Skeletal muscle cell (primary cell): ENCODE results near the gene ASB16.
"Not testable (repeated sequence)": the region's sequence is repeated elsewhere in the genome, so short reads cannot be mapped to it uniquely, and the experiment has no call there.

Experiments used
- DNase-seq: peaks from one replicate; pipeline ENCODE4 v3.0.0-alpha.2; 2010; ENCODE audit warnings: low read depth
- H3K4me3 ChIP-seq: 2 replicates; pipeline ENCODE4 v1.5.1; 2011; ENCODE audit warnings: low read depth, mild to moderate bottlenecking, control low read depth, low read length, moderate library complexity

ASB16 gene

GRCh38 chr17:44146375-44147346, 23.8 kb upstream of the ASB16 start:
- DNase-seq = no peak
- no peak overlapping the region for H3K4me3 ChIP-seq

- DNase-seq = no peak
- H3K4me3 ChIP-seq = no peak overlapping the region
These were observed 22.7 kb upstream of the ASB16 start for GRCh38 chr17:44147812-44148211.

- DNase-seq, H3K4me3 ChIP-seq: not testable (repeated sequence)
These were observed 21.4 kb upstream of the ASB16 start for GRCh38 chr17:44149066-44149465.

GRCh38 chr17:44149750-44150329, 20.7 kb upstream of the ASB16 start:
- no peak overlapping the region for H3K4me3 ChIP-seq
- no peak for DNase-seq

DNA sequence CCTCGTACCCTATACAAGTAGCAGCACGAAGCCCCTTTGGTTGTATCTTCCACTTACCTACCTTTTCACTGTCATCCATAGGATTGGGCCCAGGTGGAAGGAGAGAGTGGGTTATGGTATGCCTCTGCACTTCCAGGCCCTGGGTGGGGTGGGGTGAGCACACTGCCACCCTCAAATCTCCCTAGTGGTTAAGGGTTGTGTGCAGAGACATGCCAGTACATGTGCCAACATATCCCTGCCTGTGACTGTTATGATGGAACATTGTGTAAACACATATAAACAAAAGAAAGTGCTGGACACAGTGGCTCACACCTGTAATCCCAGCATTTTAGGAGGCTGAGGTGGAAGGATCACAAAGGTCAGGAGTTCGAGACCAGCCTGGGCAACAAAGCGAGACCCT, 17.6 kb upstream of the ASB16 start:
- no peak overlapping the region for H3K4me3 ChIP-seq
- no peak for DNase-seq

DNA sequence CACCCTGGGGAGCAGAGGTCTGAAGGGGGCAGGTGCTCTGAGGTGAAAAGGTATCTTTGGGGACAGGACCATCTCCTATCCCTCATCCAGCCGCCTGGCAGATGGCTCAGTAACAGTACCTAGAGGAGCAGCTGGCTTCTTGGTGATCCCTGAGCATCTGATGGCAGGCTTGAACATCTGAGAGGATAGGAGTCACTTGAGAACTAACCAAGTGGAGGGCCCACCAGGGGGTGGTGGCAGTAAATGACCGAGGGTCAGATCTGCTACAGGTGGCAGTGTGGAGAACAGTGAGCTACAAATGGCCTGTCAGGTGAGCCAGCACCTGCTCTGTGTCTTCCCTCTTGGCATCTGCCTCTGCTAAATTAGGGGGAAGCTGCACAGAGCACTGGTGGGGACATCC, 15.0 kb upstream of the ASB16 start:
- DNase-seq = no peak
- no peak overlapping the region for H3K4me3 ChIP-seq

DNA sequence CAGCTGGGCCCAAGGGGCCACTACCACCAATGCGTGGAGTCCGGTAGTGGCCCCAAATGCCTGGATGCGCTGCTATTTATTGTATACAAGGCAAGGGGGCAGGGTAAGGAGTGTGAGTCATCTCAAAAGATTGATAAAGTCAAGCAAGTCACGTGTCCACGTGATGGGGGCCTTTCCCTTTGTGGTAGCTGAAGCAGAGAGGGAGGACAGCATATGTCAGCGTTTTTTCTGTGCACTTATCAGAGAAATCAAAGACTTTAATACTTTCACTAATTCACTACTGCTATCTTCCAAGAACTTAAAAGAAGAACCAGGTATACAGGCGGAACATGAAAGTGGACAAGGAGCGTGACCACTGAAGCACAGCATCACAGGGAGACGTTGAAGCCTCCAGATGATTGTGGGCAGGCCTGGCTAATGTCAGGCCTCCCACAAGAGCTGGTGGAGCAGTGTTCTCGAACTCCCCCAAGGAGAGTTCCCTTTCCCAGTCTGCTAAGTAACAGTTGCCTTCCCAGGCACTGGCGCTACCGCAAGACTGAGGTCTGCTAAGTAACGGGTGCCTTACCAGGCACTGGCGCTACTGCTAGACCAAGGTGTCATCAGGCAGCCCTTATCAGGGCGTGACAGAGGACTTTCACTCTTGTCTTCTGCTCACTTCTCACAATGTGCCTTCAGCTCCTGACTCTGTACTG, 10.8 kb upstream of the ASB16 start:
- no peak overlapping the region for H3K4me3 ChIP-seq
- DNase-seq = no peak

- no peak for DNase-seq
- H3K4me3 ChIP-seq = no peak overlapping the region
These were observed 6.0 kb upstream of the ASB16 start for GRCh38 chr17:44164476-44164875.

GRCh38 chr17:44167181-44167861, 3.2 kb upstream of the ASB16 start:
- no peak for DNase-seq
- H3K4me3 ChIP-seq = no peak overlapping the region

- no peak for DNase-seq
- H3K4me3 ChIP-seq = no peak overlapping the region
These were observed 387 bp upstream of the ASB16 start for GRCh38 chr17:44170135-44170498.

DNA sequence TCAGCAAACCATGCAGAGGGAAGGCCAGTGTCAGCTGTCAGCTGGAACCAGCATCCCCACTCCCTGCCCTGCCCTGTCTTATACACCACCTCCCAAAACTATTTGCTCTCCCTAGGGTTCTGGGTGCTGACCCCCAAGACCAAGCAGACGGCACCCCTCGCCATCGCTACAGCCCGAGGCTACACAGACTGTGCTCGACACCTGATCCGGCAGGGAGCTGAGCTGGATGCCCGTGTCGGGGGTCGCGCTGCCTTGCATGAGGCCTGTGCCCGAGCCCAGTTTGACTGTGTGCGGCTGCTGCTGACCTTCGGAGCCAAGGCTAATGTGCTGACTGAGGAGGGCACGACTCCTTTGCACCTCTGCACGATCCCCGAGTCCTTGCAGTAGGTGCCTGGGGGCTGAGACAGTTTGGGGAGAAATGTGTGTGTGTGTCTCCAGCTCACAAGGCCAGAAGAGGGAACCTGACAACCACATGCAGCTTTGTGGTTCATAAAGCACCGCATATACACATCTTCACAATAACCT, 1.5 kb downstream of the ASB16 start:
- H3K4me3 ChIP-seq = no peak overlapping the region
- no peak for DNase-seq

DNA sequence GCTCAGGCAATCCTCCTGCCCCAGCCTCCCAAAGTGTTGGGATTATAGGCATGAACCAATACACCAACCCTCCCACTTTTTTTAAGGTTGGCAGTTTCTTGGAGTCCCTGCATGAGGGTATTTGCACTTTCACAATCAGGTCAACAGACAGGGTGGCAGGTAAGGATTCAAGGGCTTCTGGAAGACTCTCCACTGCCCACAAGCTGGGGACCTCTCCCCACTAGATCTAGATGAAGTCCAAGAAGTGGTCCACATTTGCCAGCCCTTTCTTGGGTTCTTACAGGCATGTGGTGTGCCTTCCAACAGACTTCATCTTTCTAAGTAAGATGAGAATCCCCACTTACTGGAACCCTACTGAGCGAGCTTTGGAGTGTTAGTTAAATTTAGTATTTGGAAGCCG, 3.9 kb downstream of the ASB16 start:
- DNase-seq = no peak
- no peak overlapping the region for H3K4me3 ChIP-seq

DNA sequence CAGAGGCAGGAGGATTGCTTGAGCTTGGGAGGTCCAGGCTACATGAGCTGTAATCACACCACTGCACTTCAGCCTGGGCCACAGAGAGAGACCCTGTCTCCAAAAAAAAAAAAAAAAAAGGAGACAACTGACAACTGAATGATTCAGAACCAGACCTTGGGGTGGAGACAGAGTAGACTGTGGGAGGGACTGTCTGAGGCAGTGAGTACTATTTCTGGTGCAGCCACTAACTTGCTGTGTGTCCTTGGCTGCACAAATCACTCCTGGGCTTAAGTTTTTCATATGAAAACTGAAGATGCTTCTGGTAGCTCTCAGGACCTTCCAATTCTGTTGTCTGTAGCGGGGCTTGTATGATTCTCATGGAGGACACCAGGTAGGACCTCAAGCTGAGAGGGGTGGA, 5.8 kb downstream of the ASB16 start:
- DNase-seq = no peak
- no peak overlapping the region for H3K4me3 ChIP-seq

DNA sequence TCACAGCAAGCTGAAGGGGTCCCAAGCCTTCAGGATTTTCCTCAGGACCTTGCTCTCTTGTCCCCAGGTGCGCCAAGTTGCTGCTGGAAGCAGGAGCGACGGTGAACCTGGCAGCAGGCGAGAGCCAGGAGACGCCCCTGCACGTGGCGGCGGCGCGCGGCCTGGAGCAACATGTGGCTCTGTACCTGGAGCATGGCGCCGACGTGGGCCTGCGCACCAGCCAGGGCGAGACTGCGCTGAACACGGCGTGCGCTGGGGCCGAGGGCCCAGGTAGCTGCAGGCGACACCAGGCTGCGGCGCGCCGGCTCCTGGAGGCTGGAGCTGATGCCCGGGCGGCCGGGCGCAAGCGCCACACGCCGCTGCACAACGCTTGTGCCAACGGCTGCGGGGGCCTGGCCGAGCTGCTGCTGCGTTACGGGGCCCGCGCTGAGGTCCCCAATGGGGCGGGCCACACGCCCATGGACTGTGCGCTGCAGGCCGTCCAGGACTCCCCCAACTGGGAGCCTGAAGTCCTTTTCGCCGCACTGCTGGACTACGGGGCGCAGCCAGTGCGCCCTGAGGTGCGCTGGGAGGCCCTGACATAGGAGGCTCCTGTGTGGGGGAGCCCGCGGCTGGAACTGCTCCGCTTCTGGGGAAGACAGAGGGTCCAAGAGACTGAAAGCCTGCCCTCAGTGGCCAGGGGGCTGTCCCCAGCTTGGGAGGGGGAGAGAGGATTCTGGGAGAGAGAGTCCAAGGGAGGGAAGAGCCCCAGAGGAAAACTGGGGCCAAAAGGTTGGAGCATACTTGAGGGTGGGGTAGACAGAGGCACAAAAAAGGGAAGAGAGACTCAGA, 6.4 kb downstream of the ASB16 start:
- no peak for DNase-seq
- H3K4me3 ChIP-seq = no peak overlapping the region

- H3K4me3 ChIP-seq = no peak overlapping the region
- no peak for DNase-seq
These were observed 7.1 kb downstream of the ASB16 start for GRCh38 chr17:44177640-44178039.

DNA sequence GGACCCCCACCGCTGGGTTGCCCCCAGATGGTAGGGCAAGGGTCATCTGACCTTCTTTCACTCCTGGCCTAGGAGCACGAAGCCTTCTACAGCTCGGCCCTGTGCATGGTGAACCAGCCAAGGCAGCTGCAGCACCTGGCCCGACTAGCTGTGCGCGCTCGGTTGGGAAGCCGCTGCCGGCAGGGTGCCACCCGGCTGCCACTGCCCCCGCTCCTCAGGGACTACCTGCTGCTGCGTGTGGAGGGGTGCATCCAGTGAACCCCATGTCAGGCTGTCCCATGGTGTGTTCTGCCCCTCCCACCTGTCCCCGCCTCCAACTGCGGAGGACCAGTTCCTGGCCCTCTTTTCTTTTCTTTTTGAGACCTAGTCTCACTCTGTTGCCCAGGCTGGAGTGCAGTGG, 7.6 kb downstream of the ASB16 start:
- no peak overlapping the region for H3K4me3 ChIP-seq
- DNase-seq = no peak

GRCh38 chr17:44183024-44183423, 12.5 kb downstream of the ASB16 start:
- DNase-seq = no peak

GRCh38 chr17:44184212-44184810, 13.8 kb downstream of the ASB16 start:
- no peak overlapping the region for H3K4me3 ChIP-seq
- DNase-seq = no peak

More at GRCh38 chr17:44183024-44183423, 12.5 kb downstream of the ASB16 start:
- H3K4me3 ChIP-seq = no peak overlapping the region
